ENCODE measurements around the gene C1QTNF12.

C1QTNF12 gene

GRCh38 chr1:1202831-1203560 is 43.5 kb downstream of the C1QTNF12 start:
- FAIRE-seq = no peak
- no peak for DNase-seq (ENCODE audit: insufficient read length, low spot score)
- TF ChIP-seq, protein P1, sequence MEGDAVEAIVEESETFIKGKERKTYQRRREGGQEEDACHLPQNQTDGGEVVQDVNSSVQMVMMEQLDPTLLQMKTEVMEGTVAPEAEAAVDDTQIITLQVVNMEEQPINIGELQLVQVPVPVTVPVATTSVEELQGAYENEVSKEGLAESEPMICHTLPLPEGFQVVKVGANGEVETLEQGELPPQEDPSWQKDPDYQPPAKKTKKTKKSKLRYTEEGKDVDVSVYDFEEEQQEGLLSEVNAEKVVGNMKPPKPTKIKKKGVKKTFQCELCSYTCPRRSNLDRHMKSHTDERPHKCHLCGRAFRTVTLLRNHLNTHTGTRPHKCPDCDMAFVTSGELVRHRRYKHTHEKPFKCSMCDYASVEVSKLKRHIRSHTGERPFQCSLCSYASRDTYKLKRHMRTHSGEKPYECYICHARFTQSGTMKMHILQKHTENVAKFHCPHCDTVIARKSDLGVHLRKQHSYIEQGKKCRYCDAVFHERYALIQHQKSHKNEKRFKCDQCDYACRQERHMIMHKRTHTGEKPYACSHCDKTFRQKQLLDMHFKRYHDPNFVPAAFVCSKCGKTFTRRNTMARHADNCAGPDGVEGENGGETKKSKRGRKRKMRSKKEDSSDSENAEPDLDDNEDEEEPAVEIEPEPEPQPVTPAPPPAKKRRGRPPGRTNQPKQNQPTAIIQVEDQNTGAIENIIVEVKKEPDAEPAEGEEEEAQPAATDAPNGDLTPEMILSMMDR (IDR thresholded peaks at IDR 0.05; ENCODE audit: insufficient read depth, missing control alignments) = no peak

DNA sequence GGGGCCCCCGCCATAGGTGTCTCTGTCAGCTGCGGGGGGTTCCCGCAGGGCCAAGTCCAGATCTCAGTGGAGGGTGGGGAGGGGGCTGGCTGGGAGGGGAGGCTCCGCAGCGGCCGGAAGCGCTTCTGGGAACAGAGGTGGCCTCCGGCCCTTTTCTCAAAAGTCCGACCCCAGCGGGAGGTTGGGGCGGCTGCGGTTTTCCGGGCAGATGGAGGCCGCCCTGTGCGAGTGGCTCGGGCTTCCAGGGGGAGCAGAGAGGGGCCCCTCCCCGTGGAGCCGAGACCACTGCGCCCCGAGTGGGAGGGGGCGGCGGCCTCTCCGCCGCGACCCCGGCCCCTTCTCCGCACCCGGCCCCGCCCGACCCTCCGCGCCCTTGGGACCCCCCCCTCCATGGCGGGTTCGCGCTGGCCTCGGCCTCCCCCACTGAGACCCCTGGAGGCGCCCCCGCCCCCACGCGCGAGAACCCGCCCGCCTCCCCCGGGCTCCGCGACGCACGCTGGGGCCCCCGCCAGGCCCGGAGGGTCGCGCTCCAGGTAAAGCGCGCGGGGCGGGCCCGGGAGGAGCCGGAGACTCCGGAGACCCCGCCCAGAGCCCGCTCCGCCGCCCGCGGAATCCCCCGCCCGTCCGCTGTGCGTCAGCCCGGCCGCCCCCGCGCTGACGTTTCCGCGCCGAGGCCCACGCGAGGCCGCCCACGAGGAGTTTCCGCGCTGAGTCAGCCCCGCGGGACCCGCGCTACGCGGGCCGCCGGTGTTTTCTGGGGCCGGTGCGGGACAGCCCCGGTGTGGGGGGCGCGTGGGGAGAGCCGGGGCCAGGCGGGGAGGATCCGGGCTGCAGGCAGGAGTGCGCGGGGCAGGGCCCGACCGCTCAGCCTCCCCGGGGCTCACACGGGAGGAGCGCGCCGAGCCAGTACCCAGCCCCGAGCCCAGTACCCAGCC is 45.4 kb downstream of the C1QTNF12 start:
- DNase-seq (ENCODE audit: insufficient read length, low spot score) (no peak), FAIRE-seq (no peak)
- TF ChIP-seq, protein P1 (IDR thresholded peaks at IDR 0.05; ENCODE audit: insufficient read depth, missing control alignments) = no peak

DNA sequence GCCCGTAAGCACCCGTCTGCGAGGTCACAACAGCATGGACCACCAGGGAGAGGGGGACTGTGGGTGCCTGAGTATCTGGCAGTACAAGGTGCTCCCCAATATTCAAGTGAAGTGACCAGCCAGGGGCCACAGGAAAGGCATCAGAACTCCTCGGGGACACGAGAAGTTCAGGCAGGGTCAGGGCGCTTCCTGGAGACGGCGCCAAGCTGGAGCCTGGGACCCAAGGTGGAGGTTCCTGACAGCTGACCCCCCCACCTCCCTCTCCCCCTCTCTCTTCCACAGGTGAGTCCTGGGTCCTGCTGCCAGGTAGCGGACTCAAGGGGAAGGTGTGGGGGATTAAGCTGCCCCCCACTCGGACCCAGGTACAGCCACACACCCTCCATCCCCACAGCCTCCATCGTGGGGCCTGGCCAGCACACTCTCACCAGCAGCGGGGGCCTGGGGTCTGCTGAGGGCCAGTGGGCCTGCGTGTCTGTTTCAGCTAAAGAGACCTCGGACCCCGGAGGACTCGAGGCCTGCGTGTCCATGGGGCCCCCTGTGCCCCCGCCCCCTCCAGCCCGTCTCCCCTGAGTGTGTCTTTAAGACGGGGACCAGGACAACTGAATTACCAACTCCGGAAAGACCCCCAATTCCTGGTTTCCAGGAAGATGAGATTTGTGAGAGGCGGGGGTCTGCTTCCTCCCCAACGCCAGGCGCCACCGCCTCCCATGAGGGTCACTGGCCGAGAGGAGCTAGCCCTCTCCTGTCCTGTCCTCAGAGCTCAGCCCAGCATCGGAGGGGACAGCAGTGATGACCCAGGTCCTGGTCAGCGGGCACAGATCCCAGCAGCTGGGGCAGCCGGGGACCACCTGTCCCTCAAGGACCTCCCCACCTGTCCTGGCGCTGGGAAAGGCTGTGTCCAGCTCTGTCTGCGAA is 46.3 kb downstream of the C1QTNF12 start:
- TF ChIP-seq, protein P1 (IDR thresholded peaks at IDR 0.05; ENCODE audit: insufficient read depth, missing control alignments) = no peak
- FAIRE-seq (no peak), DNase-seq (ENCODE audit: insufficient read length, low spot score) (peak; percentile 8)

DNA sequence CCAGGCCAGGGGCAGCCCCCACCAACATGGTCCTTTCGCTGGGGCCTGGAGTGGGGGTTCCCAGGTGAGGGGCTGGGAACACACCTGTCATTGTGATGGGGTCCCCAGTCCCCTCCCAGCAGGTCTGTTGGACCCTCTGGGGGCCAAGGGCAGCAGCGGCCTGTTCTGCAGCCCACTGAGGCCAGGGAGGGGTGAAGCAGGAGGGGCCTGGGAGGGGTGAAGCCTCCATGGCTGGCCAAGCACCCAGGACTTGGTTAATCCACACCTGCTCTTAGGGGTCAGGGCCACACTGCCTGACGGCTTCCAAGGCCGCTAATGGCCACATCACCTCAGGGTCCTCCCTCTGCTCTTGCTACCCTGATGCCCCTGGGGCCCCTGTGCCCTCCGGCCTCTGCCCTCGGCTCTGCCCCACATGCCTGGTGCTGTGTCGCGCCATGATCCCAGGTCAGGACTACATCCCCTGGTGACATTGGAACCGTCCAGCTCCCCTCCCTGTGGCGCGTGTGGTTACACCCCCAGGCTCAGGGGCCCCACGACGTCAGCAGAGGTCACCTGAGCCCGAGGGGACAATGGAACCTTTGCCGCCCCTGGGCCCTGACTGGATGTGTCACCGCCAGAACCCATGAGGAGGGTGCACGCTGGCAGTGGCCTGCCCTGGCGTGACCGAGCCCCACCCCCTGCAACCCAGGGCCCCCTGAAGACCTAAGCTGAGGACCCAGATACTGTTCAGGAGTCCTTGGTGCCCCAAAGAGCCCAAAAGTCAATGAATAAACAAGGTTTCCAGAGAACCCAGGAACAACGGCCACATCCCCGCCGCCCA is 47.2 kb downstream of the C1QTNF12 start:
- DNase-seq (ENCODE audit: insufficient read length, low spot score) (peak; percentile 12), FAIRE-seq (no peak)
- TF ChIP-seq, protein P1 (IDR thresholded peaks at IDR 0.05; ENCODE audit: insufficient read depth, missing control alignments) = no peak

DNA sequence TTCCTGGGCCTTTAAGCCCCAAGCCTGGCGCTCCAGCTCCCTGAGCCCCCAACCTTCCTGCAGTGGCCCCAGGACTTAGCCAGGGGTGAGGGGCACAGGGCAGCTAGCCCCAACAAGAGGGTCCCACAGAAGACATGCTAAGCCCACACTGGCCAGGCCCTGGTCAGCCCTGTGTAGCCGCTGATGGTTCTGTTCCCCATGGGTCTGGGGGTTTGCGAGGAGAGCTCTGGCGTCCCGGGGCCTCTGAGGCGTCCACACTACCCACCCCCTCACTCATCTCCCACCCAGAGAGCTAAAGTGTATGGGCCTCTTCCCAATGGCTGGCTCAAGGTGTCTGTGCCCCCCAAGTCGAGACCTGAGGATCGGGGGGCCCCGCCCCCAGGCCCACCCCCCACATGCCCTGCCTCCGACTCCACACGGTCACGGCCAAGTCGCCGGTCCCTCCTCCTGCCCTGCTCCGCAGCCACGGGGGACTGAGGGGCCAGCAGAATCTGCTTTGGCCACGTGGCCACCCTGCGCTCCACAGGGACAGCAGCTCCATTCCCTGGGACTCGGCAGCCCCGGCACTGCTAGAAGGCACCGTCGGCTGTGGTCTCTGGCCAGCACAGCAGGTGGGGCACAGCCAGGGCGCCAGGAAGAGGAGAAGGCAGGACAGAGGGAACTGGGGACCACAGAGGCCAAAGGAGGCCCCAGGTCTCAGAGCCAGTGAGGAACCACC is 47.9 kb downstream of the C1QTNF12 start:
- TF ChIP-seq, protein P1 (IDR thresholded peaks at IDR 0.05; ENCODE audit: insufficient read depth, missing control alignments) = no peak
- FAIRE-seq (no peak), DNase-seq (ENCODE audit: insufficient read length, low spot score) (peak; percentile 2)
